OCI-LY7 (cell line): ENCODE data around the gene BACH2. TPM values are rescaled to one million over a fixed set of nuclear protein-coding genes. Genes with fewer than 3 reads are reported as not detected.

Experiments
- BruUV-seq: library from RNA; stranded (reverse); fragments of 400-500 nt; replicated peaks from 2 replicates; lab custom pipeline; 2021; lab: Mats Ljungman, UMichigan
- CTCF ChIA-PET: fragments of 300-600 bp; sonication (Branson Sonifier 250); formaldehyde crosslinking; loops from one replicate; lab custom pipeline; 2022; ENCODE audit warnings: antibody characterized with exemption; ENCODE audit not compliant: unreplicated experiment; lab: Charles Lee
- POLR2A ChIA-PET: fragments of 300-600 bp; sonication (Branson Sonifier 250); formaldehyde crosslinking; loops from one replicate; lab custom pipeline; 2022; ENCODE audit warnings: antibody characterized with exemption; lab: Charles Lee
- DNase-seq: peaks from one replicate; pipeline ENCODE4 v3.0.0-alpha.2; 2015; ENCODE audit warnings: low spot score
- H2AFZ ChIP-seq: fragments of 200-600 bp; sonication (generic), shearing (Covaris generic); 2 replicates; pipeline ENCODE4 v1.6.1; 2014; ENCODE audit warnings: mild to moderate bottlenecking, antibody characterized with exemption, low read length, moderate library complexity
- H3K27ac ChIP-seq: fragments of 200-600 bp; sonication (generic); 2 replicates; pipeline ENCODE4 v1.5.1; 2014; ENCODE audit warnings: mixed run types, low read depth, mild to moderate bottlenecking, moderate library complexity, low read length, inconsistent platforms; ENCODE audit not compliant: poor library complexity, severe bottlenecking
- H3K36me3 ChIP-seq: fragments of 200-600 bp; sonication (generic); 2 replicates; pipeline ENCODE4 v1.6.1; 2014; ENCODE audit warnings: mild to moderate bottlenecking, antibody characterized with exemption, low read length, moderate library complexity, mixed read lengths; ENCODE audit not compliant: insufficient read depth
- H3K4me1 ChIP-seq: fragments of 200-600 bp; sonication (generic); 2 replicates; pipeline ENCODE4 v1.5.1; 2014; ENCODE audit warnings: mild to moderate bottlenecking, low read length; ENCODE audit not compliant: insufficient read depth, poor library complexity, severe bottlenecking
- H3K4me2 ChIP-seq: fragments of 200-600 bp; sonication (generic); 2 replicates; pipeline ENCODE4 v1.6.1; 2014; ENCODE audit warnings: mild to moderate bottlenecking, low read length
- H3K4me3 ChIP-seq: fragments of 200-600 bp; sonication (generic); 2 replicates; pipeline ENCODE4 v1.5.1; 2014; ENCODE audit warnings: mild to moderate bottlenecking, low read depth, low read length; ENCODE audit not compliant: poor library complexity, severe bottlenecking
- H3K79me2 ChIP-seq: fragments of 200-600 bp; sonication (generic); 2 replicates; pipeline ENCODE4 v1.6.1; 2016; ENCODE audit warnings: low read depth, mild to moderate bottlenecking, low read length, moderate library complexity, mixed read lengths; ENCODE audit not compliant: insufficient read depth
- H3K9me2 ChIP-seq: fragments of 200-600 bp; sonication (generic); 2 replicates; pipeline ENCODE4 v1.6.1; 2016; ENCODE audit warnings: mild to moderate bottlenecking, low read length, mixed read lengths; ENCODE audit not compliant: insufficient read depth
- H3K9me3 ChIP-seq: fragments of 200-600 bp; sonication (generic); 2 replicates; pipeline ENCODE4 v1.6.1; 2014; ENCODE audit warnings: mild to moderate bottlenecking, mixed run types, low read length, mixed read lengths
- H4K20me1 ChIP-seq: fragments of 200-600 bp; sonication (generic); 2 replicates; pipeline ENCODE4 v1.6.1; 2014; ENCODE audit warnings: mild to moderate bottlenecking, antibody characterized with exemption, low read length, moderate library complexity, mixed read lengths; ENCODE audit not compliant: insufficient read depth
- EZH2phosphoT487 ChIP-seq: fragments of 200-600 bp; sonication (generic); IDR thresholded peaks from 2 replicates; pipeline ENCODE4 v1.6.1; 2018; ENCODE audit warnings: low read depth, borderline replicate concordance, mild to moderate bottlenecking, mixed run types, antibody characterized with exemption, low read length, moderate library complexity, mixed read lengths
- intact Hi-C: fragments of 100-400 bp; cut with micrococcal nuclease; formaldehyde crosslinking; loops from one replicate; pipeline ENCODE4 v1.10.0; 2022; ENCODE audit not compliant: unreplicated experiment
- total RNA-seq, 2 experiments: library from RNA; depleted of rRNA in 1 of 2; stranded (reverse); fragments of >200 nt in 1 of 2; shearing (Covaris generic) in 1 of 2; gene quantifications; 2 replicates each; pipeline ENCODE4 v1.2.3, GENCODE V29; 2014 to 2022
- TF ChIP-seq, protein P1 (sequence below): fragments of 200-600 bp; sonication (generic); conservative IDR thresholded peaks from 2 replicates; pipeline ENCODE4 v1.5.1; 2014; ENCODE audit warnings: mild to moderate bottlenecking, antibody characterized with exemption, low read length, moderate library complexity, mixed read lengths

Gene BACH2
- total RNA-seq, 2 experiments from 2014 or later: 92.0 to 163 TPM

DNA sequence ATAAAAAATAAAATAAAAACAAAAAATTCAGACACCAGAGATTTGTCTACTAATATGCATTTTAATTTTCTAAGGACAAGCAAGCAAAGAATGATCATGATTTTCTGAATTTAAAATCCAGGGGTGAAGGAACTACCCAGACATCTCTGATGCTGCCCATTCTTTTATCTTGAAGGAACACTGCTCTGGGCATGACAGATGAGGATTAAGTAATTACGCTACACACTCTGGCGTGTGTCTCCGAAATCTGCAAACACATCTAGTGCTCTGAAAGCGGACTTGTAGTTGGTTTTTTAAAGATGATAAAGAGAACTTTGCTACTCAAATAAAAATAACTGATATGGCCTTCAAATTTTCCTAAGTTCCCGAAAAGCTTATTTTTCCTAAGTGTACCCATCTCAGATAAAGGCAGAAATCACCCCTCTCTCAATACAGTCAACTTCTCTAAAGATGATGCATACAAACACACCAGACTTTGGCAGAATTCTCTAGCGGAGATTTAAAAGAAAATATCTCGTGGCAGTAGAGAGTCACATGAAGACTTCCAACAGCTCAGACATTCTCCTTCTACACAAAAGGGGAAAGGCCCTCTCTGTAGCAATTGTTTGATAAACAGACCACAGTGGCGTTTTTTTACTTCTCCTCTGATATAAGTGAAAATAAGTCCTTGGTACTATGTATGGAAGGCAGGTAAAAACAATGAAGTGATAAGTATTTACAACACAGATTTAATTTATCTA is 133.8 kb downstream of the BACH2 start:
- ChIA-PET POLR2A (interaction anchor here (0.7 to 2.5 kb wide), 3 partner anchors 11 to 90 kb away, joined by 3 to 6 read pairs (median 3); no protein-coding TSS in a partner anchor), CTCF (no interaction called here)

DNA sequence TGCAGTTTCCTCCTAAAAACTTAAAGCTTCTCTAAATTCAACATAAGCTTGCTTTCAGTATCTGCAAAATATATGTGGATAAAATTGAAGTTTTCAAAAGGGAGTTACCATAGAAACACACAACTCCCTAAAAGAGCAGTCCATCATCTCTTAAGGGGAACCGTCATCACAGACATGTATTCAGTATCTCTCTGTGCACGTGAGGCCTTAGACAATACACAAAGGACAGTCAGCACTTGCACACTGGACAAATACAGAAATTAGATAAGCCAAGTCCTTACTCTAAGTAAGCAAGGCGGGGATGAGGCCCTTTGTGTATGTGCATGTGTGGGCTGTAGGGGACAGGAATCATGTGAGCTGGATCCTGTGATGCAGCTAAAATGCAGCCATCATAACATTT is 136.6 kb downstream of the BACH2 start:
- Histone ChIP-seq H2AFZ (no peak overlapping the region), H3K36me3 (peaks cover 30% of the 10 kb centered on the region), H3K4me2 (no peak overlapping the region), H3K9me2 (no peaks in the 10 kb centered on the region), H3K4me3 (no peak overlapping the region), H4K20me1 (peaks cover 34% of the 10 kb centered on the region), H3K9me3 (no peaks in the 10 kb centered on the region), H3K4me1 (peaks cover 4% of the 10 kb centered on the region), H3K79me2 (peaks cover 88% of the 10 kb centered on the region), H3K27ac (no peak overlapping the region)
- ChIA-PET CTCF (no interaction called here), POLR2A (interaction anchor here (0.5 to 2.1 kb wide), 8 partner anchors 9 to 347 kb away, joined by 3 to 10 read pairs (median 3); no protein-coding TSS in a partner anchor)
- intact Hi-C loops: no loop called here
- BruUV-seq: no TSS peak
- DNase-seq: no peak
- TF ChIP-seq, protein P1, sequence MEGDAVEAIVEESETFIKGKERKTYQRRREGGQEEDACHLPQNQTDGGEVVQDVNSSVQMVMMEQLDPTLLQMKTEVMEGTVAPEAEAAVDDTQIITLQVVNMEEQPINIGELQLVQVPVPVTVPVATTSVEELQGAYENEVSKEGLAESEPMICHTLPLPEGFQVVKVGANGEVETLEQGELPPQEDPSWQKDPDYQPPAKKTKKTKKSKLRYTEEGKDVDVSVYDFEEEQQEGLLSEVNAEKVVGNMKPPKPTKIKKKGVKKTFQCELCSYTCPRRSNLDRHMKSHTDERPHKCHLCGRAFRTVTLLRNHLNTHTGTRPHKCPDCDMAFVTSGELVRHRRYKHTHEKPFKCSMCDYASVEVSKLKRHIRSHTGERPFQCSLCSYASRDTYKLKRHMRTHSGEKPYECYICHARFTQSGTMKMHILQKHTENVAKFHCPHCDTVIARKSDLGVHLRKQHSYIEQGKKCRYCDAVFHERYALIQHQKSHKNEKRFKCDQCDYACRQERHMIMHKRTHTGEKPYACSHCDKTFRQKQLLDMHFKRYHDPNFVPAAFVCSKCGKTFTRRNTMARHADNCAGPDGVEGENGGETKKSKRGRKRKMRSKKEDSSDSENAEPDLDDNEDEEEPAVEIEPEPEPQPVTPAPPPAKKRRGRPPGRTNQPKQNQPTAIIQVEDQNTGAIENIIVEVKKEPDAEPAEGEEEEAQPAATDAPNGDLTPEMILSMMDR: no peak
- no peak for TF ChIP-seq EZH2phosphoT487

More for the DNA sequence above, 133.8 kb downstream of the BACH2 start:
- DNase-seq: no peak
- Histone ChIP-seq H2AFZ (no peak overlapping the region), H3K9me3 (no peaks in the 10 kb centered on the region), H3K4me1 (peaks cover 4% of the 10 kb centered on the region), H3K9me2 (no peaks in the 10 kb centered on the region), H3K79me2 (peaks cover 66% of the 10 kb centered on the region), H3K27ac (no peak overlapping the region), H4K20me1 (peaks cover 16% of the 10 kb centered on the region), H3K4me2 (no peak overlapping the region), H3K4me3 (no peak overlapping the region), H3K36me3 (peaks cover 29% of the 10 kb centered on the region)
- intact Hi-C loops: no loop called here
- no peak for TF ChIP-seq EZH2phosphoT487
- TF ChIP-seq, protein P1: no peak
- no TSS peak for BruUV-seq

DNA sequence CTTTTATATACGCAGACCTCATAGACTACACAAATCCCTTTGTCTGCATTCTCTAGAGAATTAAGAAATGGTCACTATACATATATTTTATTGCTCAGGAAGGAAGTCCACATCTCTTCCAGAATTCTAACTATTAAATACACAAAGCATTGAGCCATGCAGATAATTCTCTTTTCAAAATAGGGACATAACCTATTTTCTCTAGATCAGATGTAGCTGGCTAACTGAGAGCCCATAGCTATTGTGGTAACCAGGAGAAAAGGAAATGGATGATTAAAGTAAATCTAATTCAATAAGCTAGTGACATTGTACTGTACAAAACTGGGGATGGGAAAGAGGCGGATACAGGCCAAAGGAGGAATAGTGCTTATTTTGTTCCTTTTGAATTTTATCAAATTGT is 137.2 kb downstream of the BACH2 start:
- Histone ChIP-seq H4K20me1 (peaks cover 34% of the 10 kb centered on the region), H3K4me2 (no peak overlapping the region)
- POLR2A ChIA-PET: interaction anchor here (0.6 to 2.1 kb wide), 5 partner anchors 10 to 313 kb away, joined by 3 to 10 read pairs (median 3); no protein-coding TSS in a partner anchor

More for the DNA sequence above, 137.2 kb downstream of the BACH2 start:
- Histone ChIP-seq H2AFZ (no peak overlapping the region), H3K4me3 (no peak overlapping the region), H3K27ac (no peak overlapping the region), H3K36me3 (peaks cover 30% of the 10 kb centered on the region), H3K79me2 (peaks cover 93% of the 10 kb centered on the region), H3K9me3 (no peaks in the 10 kb centered on the region), H3K9me2 (no peaks in the 10 kb centered on the region), H3K4me1 (peaks cover 4% of the 10 kb centered on the region)
- DNase-seq: no peak
- BruUV-seq: no TSS peak
- intact Hi-C loops: loop anchor here (5.0 kb wide), 1 partner anchor 318 kb away; no protein-coding TSS in a partner anchor
- TF ChIP-seq, protein P1: no peak
- no peak for TF ChIP-seq EZH2phosphoT487
- CTCF ChIA-PET: no interaction called here
